Stimulated activated CD8-positive, alpha-beta memory T cell treated with anti-CD3 and anti-CD28 coated beads, Interleukin-15, amount 100 ng/mL, for 1 hour (primary cell): ENCODE results near the gene AASDHPPT.

Experiments used
- DNase-seq: peaks from one replicate; pipeline ENCODE4 v3.0.0-alpha.2; 2020; ENCODE audit warnings: low read depth

AASDHPPT gene

GRCh38 chr11:106086135-106086534 is 8.7 kb downstream of the AASDHPPT start:
- DNase-seq = no peak

DNA sequence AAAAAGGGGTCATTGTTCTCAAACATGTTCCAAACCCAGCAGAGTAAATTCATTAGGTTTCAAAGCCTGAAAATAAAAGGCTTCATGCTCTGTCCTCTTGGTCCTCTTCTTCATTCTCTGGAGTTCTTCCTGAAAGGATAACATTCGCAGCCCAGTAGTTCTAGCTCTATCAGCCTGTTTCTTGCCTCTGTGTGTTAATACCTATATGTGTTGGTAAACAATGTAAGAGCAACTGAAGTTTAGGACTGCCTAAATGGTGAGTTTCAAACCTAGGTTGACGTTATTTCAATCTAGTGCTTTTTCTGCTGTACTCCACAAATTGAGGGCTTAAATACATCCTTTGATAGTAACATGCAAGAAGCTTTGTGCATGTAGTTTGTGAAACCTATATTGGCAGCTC is 9.4 kb downstream of the AASDHPPT start:
- no peak for DNase-seq

DNA sequence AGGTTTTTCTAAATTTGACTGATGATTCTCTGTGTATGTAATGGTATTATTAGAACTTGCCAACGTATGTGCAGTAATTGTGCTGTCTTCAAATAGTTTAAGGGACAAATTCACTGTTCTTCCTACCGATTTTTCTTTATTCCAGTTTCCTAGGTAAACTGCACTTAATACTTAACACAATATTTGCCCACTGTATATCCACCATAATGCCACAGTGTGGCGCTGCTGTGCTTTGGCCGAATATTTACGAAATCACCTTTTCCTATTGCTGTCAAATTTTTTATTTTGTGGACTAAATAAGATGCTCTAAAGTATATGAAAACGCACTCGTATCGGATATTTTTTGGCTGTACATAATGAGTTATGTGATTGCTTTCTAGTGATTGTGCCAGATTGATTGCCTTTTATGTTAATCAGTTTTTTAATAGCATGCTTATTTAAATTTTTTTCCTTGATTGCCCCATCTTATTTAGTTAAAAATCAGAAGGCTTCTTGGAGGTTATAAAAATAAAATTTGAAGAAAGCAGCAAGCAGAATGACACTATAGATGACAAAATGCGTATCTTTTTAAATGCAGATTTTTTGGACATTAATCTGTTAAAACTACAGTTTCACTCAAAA is 10.5 kb downstream of the AASDHPPT start:
- DNase-seq = no peak

- DNase-seq = no peak
These were observed 11.4 kb downstream of the AASDHPPT start for GRCh38 chr11:106088896-106089295.

- no peak for DNase-seq
These were observed 14.1 kb downstream of the AASDHPPT start for GRCh38 chr11:106091480-106092123.

GRCh38 chr11:106092446-106092845 is 15.0 kb downstream of the AASDHPPT start:
- DNase-seq = no peak

- DNase-seq = no peak
These were observed 21.6 kb downstream of the AASDHPPT start for GRCh38 chr11:106098893-106099553.

- no peak for DNase-seq
These were observed 23.9 kb downstream of the AASDHPPT start for GRCh38 chr11:106101370-106101769.

GRCh38 chr11:106101819-106102218 is 24.4 kb downstream of the AASDHPPT start:
- no peak for DNase-seq

GRCh38 chr11:106105986-106106385 is 28.5 kb downstream of the AASDHPPT start:
- no peak for DNase-seq

- DNase-seq = no peak
These were observed 44.3 kb downstream of the AASDHPPT start for GRCh38 chr11:106121570-106122320.

- DNase-seq = no peak
These were observed 50.1 kb downstream of the AASDHPPT start for GRCh38 chr11:106127604-106128003.

DNA sequence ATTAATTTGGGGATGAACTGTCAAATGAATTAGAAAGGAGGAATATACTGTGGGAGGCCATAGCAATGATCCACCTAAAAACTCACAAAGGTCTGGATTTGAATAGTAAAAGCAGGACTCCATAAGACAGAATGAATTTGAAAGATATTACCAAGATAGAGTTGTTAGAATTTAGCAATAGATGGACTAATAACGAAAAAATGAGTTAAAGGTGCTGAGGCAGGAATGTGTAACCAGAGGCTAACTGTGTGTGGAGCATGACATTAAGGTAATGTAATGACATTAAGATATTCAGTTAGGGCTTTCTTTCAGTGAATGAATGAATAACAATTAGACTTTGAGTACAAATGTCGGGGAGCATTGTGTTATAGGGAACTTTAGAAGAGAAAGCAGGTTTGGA is 51.3 kb downstream of the AASDHPPT start:
- no peak for DNase-seq

GRCh38 chr11:106131998-106132397 is 54.5 kb downstream of the AASDHPPT start:
- no peak for DNase-seq

DNA sequence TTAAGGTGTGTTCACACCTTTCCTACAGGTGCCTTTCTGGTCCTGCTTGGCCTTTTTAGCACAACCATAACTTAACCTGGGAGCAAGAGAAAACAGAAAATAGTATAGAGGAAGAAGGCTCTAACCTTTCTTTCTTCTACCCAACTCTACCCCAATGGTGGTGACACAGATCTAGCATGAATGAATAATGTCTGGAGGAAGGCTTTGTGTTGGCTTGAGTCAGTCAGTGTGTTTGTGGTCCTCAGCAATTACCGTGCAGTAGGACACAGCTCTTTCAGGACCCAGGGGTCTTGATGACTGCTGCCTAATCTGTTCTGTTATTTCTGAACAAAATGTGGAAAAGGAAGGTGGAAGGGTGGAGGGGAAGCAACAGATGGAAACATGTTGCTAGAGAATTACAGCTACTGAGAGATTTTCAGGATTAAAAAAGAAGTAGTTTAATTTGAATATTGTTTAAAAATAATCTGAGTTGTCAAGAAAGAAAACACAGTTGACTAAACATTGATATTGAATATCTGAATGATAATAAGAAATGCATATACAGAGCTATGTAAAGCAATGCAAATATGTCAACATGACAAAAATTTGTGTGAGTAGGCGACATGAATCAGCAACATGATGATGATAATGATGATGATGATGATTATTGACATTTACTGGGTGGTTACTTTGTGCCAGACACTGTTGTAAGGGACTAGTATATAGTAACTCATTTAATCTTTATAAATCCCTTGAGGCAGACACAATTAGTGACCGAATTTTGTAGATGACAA is 55.3 kb downstream of the AASDHPPT start:
- no peak for DNase-seq

GRCh38 chr11:106133529-106133928 is 56.1 kb downstream of the AASDHPPT start:
- DNase-seq = no peak

- DNase-seq = no peak
These were observed 59.6 kb downstream of the AASDHPPT start for GRCh38 chr11:106137061-106137460.

DNA sequence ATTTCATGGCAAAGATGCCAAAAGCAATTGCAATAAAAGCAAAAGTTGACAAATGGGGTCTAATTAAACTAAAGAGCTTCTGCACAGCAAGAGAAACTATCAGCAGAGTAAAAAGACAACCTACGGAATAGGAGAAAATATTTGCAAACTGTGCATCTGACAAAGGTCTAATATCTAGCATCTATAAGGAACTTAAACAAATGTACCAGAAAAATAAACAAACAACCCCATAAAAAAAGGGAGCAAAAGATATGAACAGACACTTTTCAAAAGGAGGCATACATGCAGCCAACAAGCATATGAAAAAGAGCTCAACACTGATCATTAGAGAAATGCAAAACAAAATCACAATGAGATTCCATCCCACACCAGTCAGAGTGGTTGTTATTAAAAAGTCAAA is 60.3 kb downstream of the AASDHPPT start:
- no peak for DNase-seq
